ENCODE data around the gene C5orf52.
A peak's percentile ranks its signal among the peaks of the same experiment; 100 is the strongest.

C5orf52 gene

GRCh38 chr5:157648275-157648990 lies 22.9 kb upstream of the C5orf52 start:
- no peak for TF ChIP-seq CTCF (IDR thresholded peaks at IDR 0.05)
- no peaks in the 10 kb centered on the region for H3K9me3 ChIP-seq
- no peak overlapping the region for H3K27ac ChIP-seq
- no peak overlapping the region for H3K4me3 ChIP-seq
- no peaks in the 10 kb centered on the region for H3K36me3 ChIP-seq
- DNase-seq, result no peak
- intact Hi-C loops (cut with DNase I; ENCODE audit: low total_unique reads), result no loop called here
- peaks cover 0 to 10% (median 4%) of the 10 kb centered on the region in 4 donors for H3K4me1 ChIP-seq
- H3K27me3 ChIP-seq, result no peaks in the 10 kb centered on the region

- Histone ChIP-seq H3K27ac (no peak overlapping the region), H3K9me3 (no peaks in the 10 kb centered on the region), H3K4me3 (no peak overlapping the region), H3K36me3 (no peaks in the 10 kb centered on the region), H3K4me1 (peaks cover 0 to 10% (median 4%) of the 10 kb centered on the region in 4 donors), H3K27me3 (no peaks in the 10 kb centered on the region)
- TF ChIP-seq CTCF (IDR thresholded peaks at IDR 0.05), result no peak
- DNase-seq, result no peak
- intact Hi-C loops (cut with DNase I; ENCODE audit: low total_unique reads), result no loop called here
Measured at GRCh38 chr5:157649101-157649500, 22.2 kb upstream of the C5orf52 start.

- Histone ChIP-seq H3K4me1 (peaks cover 0 to 10% (median 4%) of the 10 kb centered on the region in 4 donors), H3K4me3 (peak overlapping the region; percentile 52), H3K36me3 (no peaks in the 10 kb centered on the region), H3K27ac (no peak overlapping the region), H3K27me3 (no peaks in the 10 kb centered on the region), H3K9me3 (no peaks in the 10 kb centered on the region)
- DNase-seq, result no peak
- no peak for TF ChIP-seq CTCF (IDR thresholded peaks at IDR 0.05)
- intact Hi-C loops (cut with DNase I; ENCODE audit: low total_unique reads), result no loop called here
Measured at GRCh38 chr5:157650991-157651611, 20.2 kb upstream of the C5orf52 start.

GRCh38 chr5:157651623-157652376 lies 19.5 kb upstream of the C5orf52 start:
- peaks cover 0 to 3% (median 0%) of the 10 kb centered on the region in 3 donors for H3K9me3 ChIP-seq
- peak; percentile 33 to 77 for DNase-seq
- no peaks in the 10 kb centered on the region for H3K36me3 ChIP-seq
- peak overlapping the region; percentile 52 for H3K4me3 ChIP-seq
- H3K27ac ChIP-seq, result peak overlapping the region in 1 of 2 donors; percentile 34
- no peak for TF ChIP-seq CTCF (IDR thresholded peaks at IDR 0.05)
- H3K27me3 ChIP-seq, result no peaks in the 10 kb centered on the region
- intact Hi-C loops (cut with DNase I; ENCODE audit: low total_unique reads), result no loop called here
- H3K4me1 ChIP-seq, result peaks cover 0 to 10% (median 4%) of the 10 kb centered on the region in 4 donors

GRCh38 chr5:157652377-157652692 lies 19.0 kb upstream of the C5orf52 start, which contains the start of gene SOX30:
SOX30 (minus strand) TSS chr5:157652438; CDS start chr5:157652078, 360 bp downstream.
- H3K27ac ChIP-seq, result peak within 1 kb of the TSS in 1 of 2 donors; percentile 34
- DNase-seq, result no peak

More at GRCh38 chr5:157652377-157652692, 19.0 kb upstream of the C5orf52 start, which contains the start of gene SOX30:
- Histone ChIP-seq H3K36me3 (no peaks in the 10 kb centered on the region), H3K4me3 (peak within 1 kb of the TSS; percentile 52), H3K4me1 (peaks cover 0 to 10% (median 4%) of the 10 kb centered on the region in 4 donors), H3K9me3 (peaks cover under 1 to 8% (median 2%) of the 10 kb centered on the region in 3 donors), H3K27me3 (no peaks in the 10 kb centered on the region)
- no peak for TF ChIP-seq CTCF (IDR thresholded peaks at IDR 0.05)
- intact Hi-C loops (cut with DNase I; ENCODE audit: low total_unique reads), result no loop called here

All from tibial artery (tissue), 4 donors.